CD14-positive monocyte (primary cell): ENCODE results near the gene CPT2. TPM values are rescaled to one million over a fixed set of nuclear protein-coding genes. Genes with fewer than 3 reads are reported as not detected.

ENCODE experiments used
- DNase-seq, 3 donors: peaks; one replicate each; pipeline ENCODE4 v3.0.0-alpha.2; 2011 to 2022
- H2AFZ ChIP-seq: 2 replicates; pipeline ENCODE4 v1.6.0; 2012; ENCODE audit warnings: mild to moderate bottlenecking, low read depth, low read length, inconsistent platforms; ENCODE audit not compliant: insufficient read depth, poor library complexity, severe bottlenecking
- H3K27ac ChIP-seq, 2 donors: 1 replicate in 1 of 2; 2 replicates in 1 of 2; pipeline ENCODE4 v1.5.1; 2012 to 2013; ENCODE audit warnings: low read length in 2 of 2, control low read depth in 1 of 2, inconsistent platforms in 1 of 2, low read depth in 1 of 2, mild to moderate bottlenecking in 1 of 2
- H3K27me3 ChIP-seq, 2 donors: one replicate each; pipeline versions ENCODE4 v1.6.0 to v1.6.1; 2011 to 2013; ENCODE audit warnings: low read length in 2 of 2; ENCODE audit not compliant: control insufficient read depth in 2 of 2, insufficient read depth in 2 of 2
- H3K36me3 ChIP-seq, 2 donors: replicated peaks in 1 of 2; 1 replicate in 1 of 2; 2 replicates in 1 of 2; pipeline versions ENCODE4 v1.5.1 to v1.6.1; 2012 to 2013; ENCODE audit warnings: low read length in 2 of 2, control low read depth in 1 of 2, inconsistent platforms in 1 of 2, mild to moderate bottlenecking in 1 of 2; ENCODE audit not compliant: insufficient read depth in 2 of 2, control insufficient read depth in 1 of 2
- H3K4me1 ChIP-seq, 2 donors: 1 replicate in 1 of 2; 2 replicates in 1 of 2; pipeline versions ENCODE4 v1.5.1 to v1.6.1; 2012 to 2013; ENCODE audit warnings: low read length in 2 of 2, control low read depth in 1 of 2, inconsistent platforms in 1 of 2, mild to moderate bottlenecking in 1 of 2, moderate library complexity in 1 of 2; ENCODE audit not compliant: insufficient read depth in 2 of 2, control insufficient read depth in 1 of 2
- H3K4me2 ChIP-seq: replicated peaks from 2 replicates; pipeline ENCODE3; 2012; ENCODE audit warnings: low read length, moderate library complexity, mild to moderate bottlenecking; ENCODE audit not compliant: poor library complexity, severe bottlenecking; ENCODE audit errors: extremely low read depth
- H3K4me3 ChIP-seq, 3 experiments: fragments of 200-600 bp in 1 of 3; sonication (generic) in 1 of 3; replicated peaks in 1 of 3; 1 replicate in 2 of 3; 2 replicates in 1 of 3; pipeline ENCODE4 v1.5.1; 2011 to 2013; ENCODE audit warnings: low read length in 3 of 3, mild to moderate bottlenecking in 3 of 3, control low read depth in 2 of 3, low read depth in 2 of 3, inconsistent platforms in 1 of 3, moderate library complexity in 1 of 3
- H3K79me2 ChIP-seq: 2 replicates; pipeline ENCODE4 v1.6.0; 2012; ENCODE audit warnings: mild to moderate bottlenecking, control low read depth, inconsistent platforms, low read length, moderate library complexity; ENCODE audit not compliant: insufficient read depth
- H3K9ac ChIP-seq: 2 replicates; pipeline ENCODE4 v1.6.0; 2017; ENCODE audit warnings: low read length, mild to moderate bottlenecking; ENCODE audit not compliant: insufficient read depth, poor library complexity, severe bottlenecking
- H3K9me3 ChIP-seq, 2 donors: replicated peaks in 1 of 2; 1 replicate in 1 of 2; 2 replicates in 1 of 2; pipeline versions ENCODE4 v1.5.1 to v1.6.1; 2012 to 2013; ENCODE audit warnings: low read length in 2 of 2, control low read depth in 1 of 2; ENCODE audit not compliant: control insufficient read depth in 1 of 2, insufficient read depth in 1 of 2
- H4K20me1 ChIP-seq: 2 replicates; pipeline ENCODE4 v1.6.0; 2012; ENCODE audit warnings: mild to moderate bottlenecking, low read length, control low read depth, moderate library complexity; ENCODE audit not compliant: insufficient read depth
- H3K27ac Mint-ChIP-seq, 7 donors: one replicate each; pipeline ENCODE4 v1.8.0; 2020; ENCODE audit warnings: mild to moderate bottlenecking in 7 of 7, mixed read lengths in 7 of 7, moderate library complexity in 6 of 7, inconsistent platforms in 2 of 7
- H3K27me3 Mint-ChIP-seq, 3 donors: one replicate each; pipeline ENCODE4 v1.8.0; 2021 to 2022; ENCODE audit warnings: low read depth in 3 of 3, mild to moderate bottlenecking in 3 of 3, mixed read lengths in 3 of 3, moderate library complexity in 3 of 3, inconsistent platforms in 1 of 3
- H3K36me3 Mint-ChIP-seq, 2 donors: one replicate each; pipeline ENCODE4 v1.8.0; 2020; ENCODE audit warnings: mixed read lengths in 2 of 2, inconsistent platforms in 1 of 2, mild to moderate bottlenecking in 1 of 2
- H3K4me1 Mint-ChIP-seq: one replicate; pipeline ENCODE4 v1.8.0; 2020; ENCODE audit warnings: mild to moderate bottlenecking, mixed read lengths
- H3K4me3 Mint-ChIP-seq, 2 donors: one replicate each; pipeline ENCODE4 v1.8.0; 2020; ENCODE audit warnings: mild to moderate bottlenecking in 2 of 2, mixed read lengths in 2 of 2, moderate library complexity in 1 of 2
- H3K9me3 Mint-ChIP-seq, 7 donors: one replicate each; pipeline ENCODE4 v1.8.0; 2020 to 2022; ENCODE audit warnings: mixed read lengths in 7 of 7, mild to moderate bottlenecking in 6 of 7, moderate library complexity in 6 of 7, inconsistent platforms in 2 of 7
- WGBS: methylation state at CpG from one replicate; pipeline ENCODE4 v1.1.5; 2013; ENCODE audit warnings: missing lambda C conversion rate; ENCODE audit not compliant: insufficient coverage; 5-methylcytosine and 5-hydroxymethylcytosine counted together
- intact Hi-C, 2 donors: fragments of 100-400 bp; cut with micrococcal nuclease; formaldehyde crosslinking; loops; one replicate each; pipeline versions ENCODE4 v1.15.0 to v1.15.1; 2023
- polyA plus RNA-seq, 3 donors: library from polyadenylated mRNA; depleted of rRNA in 1 of 3; unstranded in 2 of 3; stranded (reverse) in 1 of 3; fragments of 300-500 nt in 2 of 3; fragments of >200 nt in 1 of 3; fragmentation: Illumina TruSeq in 2 of 3; gene quantifications; 1 replicate in 2 of 3; 2 replicates in 1 of 3; pipeline ENCODE4 v1.2.3, GENCODE V29; 2012 to 2021
- TF ChIP-seq, protein P1 (sequence below): fragments of 200-600 bp; IDR thresholded peaks from one replicate; pipeline ENCODE4 v1.8.0; 2022; ENCODE audit warnings: antibody characterized with exemption, mild to moderate bottlenecking

CPT2 gene
- polyA plus RNA-seq, 3 donors = 7.6 to 29.6 (median 20.2) TPM

DNA sequence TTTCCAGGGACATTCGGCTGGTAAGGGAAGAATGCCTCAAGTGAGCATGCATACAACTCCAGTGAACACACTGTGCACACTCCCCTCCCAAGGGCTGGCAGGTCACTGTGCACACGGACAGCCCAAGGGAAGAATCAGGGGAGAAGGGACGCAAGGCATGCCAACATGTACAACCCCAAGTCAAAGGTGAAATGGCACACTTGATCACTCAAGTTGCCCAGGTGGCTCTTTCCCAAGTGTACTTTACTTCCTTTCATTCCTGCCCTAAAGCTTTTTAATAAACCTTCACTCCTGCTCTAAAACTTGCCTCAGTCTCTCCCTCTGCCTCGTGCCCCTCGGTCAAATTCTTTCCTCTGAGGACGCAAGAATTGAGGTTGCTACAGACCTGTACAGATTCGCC is 40.7 kb upstream of the CPT2 start:
- no peak overlapping the region for H3K27ac Mint-ChIP-seq
- no peaks in the 10 kb centered on the region for H3K4me1 Mint-ChIP-seq
- 40% methylated on average over 1 of the region's 7 CpGs for WGBS
- no peak overlapping the region for H3K9ac ChIP-seq
- H3K27me3 ChIP-seq = no peaks in the 10 kb centered on the region
- no peak overlapping the region for H3K4me2 ChIP-seq
- intact Hi-C loops = no loop called here
- H3K36me3 Mint-ChIP-seq = no peaks in the 10 kb centered on the region
- no peaks in the 10 kb centered on the region for H3K4me1 ChIP-seq
- H3K9me3 ChIP-seq = no peaks in the 10 kb centered on the region
- peaks cover 2 to 8% (median 3%) of the 10 kb centered on the region in 3 donors for H3K27me3 Mint-ChIP-seq
- H2AFZ ChIP-seq = no peak overlapping the region
- no peaks in the 10 kb centered on the region for H3K36me3 ChIP-seq
- DNase-seq = no peak
- H3K9me3 Mint-ChIP-seq = no peaks in the 10 kb centered on the region
- TF ChIP-seq, protein P1, sequence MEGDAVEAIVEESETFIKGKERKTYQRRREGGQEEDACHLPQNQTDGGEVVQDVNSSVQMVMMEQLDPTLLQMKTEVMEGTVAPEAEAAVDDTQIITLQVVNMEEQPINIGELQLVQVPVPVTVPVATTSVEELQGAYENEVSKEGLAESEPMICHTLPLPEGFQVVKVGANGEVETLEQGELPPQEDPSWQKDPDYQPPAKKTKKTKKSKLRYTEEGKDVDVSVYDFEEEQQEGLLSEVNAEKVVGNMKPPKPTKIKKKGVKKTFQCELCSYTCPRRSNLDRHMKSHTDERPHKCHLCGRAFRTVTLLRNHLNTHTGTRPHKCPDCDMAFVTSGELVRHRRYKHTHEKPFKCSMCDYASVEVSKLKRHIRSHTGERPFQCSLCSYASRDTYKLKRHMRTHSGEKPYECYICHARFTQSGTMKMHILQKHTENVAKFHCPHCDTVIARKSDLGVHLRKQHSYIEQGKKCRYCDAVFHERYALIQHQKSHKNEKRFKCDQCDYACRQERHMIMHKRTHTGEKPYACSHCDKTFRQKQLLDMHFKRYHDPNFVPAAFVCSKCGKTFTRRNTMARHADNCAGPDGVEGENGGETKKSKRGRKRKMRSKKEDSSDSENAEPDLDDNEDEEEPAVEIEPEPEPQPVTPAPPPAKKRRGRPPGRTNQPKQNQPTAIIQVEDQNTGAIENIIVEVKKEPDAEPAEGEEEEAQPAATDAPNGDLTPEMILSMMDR = no peak
- H3K4me3 ChIP-seq = no peak overlapping the region
- no peak overlapping the region for H3K4me3 Mint-ChIP-seq
- H3K27ac ChIP-seq = no peak overlapping the region
- no peaks in the 10 kb centered on the region for H3K79me2 ChIP-seq
- H4K20me1 ChIP-seq = no peaks in the 10 kb centered on the region

DNA sequence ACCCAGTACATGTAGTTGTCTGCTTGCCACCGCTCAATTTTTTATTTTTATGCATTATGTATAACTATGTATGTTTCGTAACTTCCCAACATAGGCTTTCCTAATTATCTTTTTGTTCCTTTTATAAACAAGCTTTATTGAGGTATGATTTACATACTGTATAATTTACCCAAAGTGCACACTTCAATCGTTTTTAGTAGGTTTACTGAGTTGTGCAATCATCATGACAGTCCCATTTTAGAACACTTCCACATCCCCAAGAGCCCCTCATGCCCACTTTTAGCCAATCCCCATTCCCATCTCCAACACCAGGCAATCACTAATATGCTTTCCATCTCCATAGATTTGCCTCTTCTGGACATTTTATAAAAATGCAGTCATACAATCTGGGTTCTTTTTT is 39.8 kb upstream of the CPT2 start:
- Histone ChIP-seq H3K9ac (no peak overlapping the region), H3K9me3 (no peaks in the 10 kb centered on the region), H3K4me2 (no peak overlapping the region), H3K27me3 (no peaks in the 10 kb centered on the region), H3K79me2 (no peaks in the 10 kb centered on the region), H3K36me3 (no peaks in the 10 kb centered on the region), H2AFZ (no peak overlapping the region), H3K4me1 (no peaks in the 10 kb centered on the region), H4K20me1 (no peaks in the 10 kb centered on the region), H3K4me3 (no peak overlapping the region), H3K27ac (no peak overlapping the region)
- WGBS = 0% methylated on average over 1 of the region's 3 CpGs
- Mint-ChIP-seq H3K27ac (no peak overlapping the region), H3K9me3 (peaks cover 0 to 4% (median 0%) of the 10 kb centered on the region in 7 donors), H3K4me1 (no peaks in the 10 kb centered on the region), H3K27me3 (peaks cover 2 to 3% (median 3%) of the 10 kb centered on the region in 3 donors), H3K4me3 (no peak overlapping the region), H3K36me3 (no peaks in the 10 kb centered on the region)
- no peak for DNase-seq
- TF ChIP-seq, protein P1 = no peak
- intact Hi-C loops = no loop called here
